Midbrain (tissue), 1 donor: ENCODE data around the gene UVRAG.

Experiments
- DNase-seq: peaks from one replicate; lab custom pipeline; 2025; lab: John Stamatoyannopoulos, UW

Gene UVRAG

GRCh38 chr11:75784085-75784478 lies 30.9 kb upstream of the UVRAG start:
- no peak for DNase-seq

DNA sequence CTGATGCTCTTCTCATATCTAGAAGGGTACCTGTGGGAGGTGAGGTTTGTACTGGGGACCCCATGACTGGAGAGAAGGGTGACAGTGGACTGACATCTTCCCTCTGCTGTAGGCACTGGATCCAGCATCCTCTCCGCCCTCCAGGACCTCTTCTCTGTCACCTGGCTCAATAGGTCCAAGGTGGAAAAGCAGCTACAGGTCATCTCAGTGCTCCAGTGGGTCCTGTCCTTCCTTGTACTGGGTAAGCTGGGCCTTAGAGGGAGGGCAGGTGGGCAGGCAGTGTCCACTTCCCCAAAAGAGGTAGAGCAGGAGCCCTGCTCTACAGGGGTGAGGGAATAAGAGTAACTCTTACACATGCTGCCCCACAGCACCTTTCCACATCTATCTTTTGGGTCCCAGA lies 30.5 kb upstream of the UVRAG start:
- no peak for DNase-seq

DNA sequence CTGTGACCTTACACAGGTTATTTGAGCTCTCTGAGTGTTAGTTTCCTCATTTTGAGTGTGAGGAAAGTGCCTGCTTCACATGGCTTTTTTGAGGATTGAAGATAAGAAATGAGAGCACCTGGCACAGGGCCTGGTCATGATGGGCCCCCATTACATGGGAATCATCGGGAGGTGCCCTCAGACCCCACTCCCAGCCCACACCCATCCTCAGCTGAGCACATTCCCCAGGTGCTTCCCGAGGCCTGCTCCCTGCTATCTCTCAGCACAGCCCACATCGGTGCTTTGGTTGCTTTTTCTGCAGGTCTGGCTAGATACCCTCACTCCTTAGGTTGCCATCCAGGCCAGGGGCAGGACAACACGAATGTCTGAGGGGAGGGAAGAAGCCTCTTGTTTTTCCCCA lies 29.8 kb upstream of the UVRAG start:
- no peak for DNase-seq

DNA sequence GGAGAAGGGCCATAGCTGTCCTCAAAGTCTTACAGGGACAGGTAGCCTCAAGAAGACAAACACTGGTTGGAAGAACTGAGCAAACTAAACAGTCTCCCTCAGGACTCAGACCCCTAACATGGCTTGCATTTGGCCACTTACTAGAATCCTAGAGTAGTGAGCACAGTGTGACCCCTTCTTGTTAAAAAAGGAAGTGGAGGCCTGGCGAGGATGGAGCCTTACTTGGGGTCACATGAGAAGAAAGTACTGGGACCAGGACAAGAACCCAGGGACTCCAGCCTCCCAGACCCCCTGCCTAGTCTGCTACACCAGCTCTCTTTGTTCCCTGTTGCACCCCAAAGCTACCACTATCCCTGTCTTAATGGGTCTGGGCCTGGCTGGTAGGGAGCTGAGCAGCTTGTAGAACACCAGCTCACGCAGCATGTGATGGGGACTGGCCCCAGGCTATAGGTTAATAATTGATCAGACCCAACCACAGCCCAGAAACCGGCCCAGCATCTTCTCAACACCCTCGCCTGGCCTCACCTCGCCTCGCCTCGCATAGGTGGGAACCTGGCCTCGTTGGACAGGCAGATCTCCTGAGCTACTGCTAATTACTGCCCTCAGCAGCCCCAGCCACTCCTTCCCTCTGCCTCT lies 28.8 kb upstream of the UVRAG start:
- DNase-seq, result no peak

GRCh38 chr11:75789521-75789920 lies 25.5 kb upstream of the UVRAG start:
- DNase-seq, result no peak

DNA sequence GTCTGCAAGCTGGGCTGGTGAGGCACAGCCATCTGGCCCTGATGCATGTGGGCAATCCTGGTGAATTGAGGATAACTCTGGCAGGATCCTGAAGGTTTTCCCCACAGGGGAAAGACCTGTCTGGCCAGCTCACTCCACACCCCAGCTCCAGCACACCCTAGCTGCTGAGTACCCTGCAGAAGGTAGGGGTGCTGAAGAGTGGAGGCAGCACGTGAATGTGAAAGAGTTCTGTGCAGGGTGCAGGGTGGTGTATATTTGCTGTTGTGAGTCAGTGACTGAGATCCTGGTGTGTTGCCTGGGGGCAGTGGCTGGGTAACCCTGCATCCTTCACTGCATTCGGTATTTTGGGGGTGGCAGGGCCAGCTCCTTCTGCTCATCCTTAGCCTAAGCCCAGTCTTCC lies 24.0 kb upstream of the UVRAG start:
- no peak for DNase-seq

GRCh38 chr11:75792127-75792731 lies 22.8 kb upstream of the UVRAG start:
- no peak for DNase-seq

GRCh38 chr11:75792997-75793800 lies 21.8 kb upstream of the UVRAG start:
- DNase-seq, result no peak

- no peak for DNase-seq
Observed at GRCh38 chr11:75793966-75794365, 21.0 kb upstream of the UVRAG start.

DNA sequence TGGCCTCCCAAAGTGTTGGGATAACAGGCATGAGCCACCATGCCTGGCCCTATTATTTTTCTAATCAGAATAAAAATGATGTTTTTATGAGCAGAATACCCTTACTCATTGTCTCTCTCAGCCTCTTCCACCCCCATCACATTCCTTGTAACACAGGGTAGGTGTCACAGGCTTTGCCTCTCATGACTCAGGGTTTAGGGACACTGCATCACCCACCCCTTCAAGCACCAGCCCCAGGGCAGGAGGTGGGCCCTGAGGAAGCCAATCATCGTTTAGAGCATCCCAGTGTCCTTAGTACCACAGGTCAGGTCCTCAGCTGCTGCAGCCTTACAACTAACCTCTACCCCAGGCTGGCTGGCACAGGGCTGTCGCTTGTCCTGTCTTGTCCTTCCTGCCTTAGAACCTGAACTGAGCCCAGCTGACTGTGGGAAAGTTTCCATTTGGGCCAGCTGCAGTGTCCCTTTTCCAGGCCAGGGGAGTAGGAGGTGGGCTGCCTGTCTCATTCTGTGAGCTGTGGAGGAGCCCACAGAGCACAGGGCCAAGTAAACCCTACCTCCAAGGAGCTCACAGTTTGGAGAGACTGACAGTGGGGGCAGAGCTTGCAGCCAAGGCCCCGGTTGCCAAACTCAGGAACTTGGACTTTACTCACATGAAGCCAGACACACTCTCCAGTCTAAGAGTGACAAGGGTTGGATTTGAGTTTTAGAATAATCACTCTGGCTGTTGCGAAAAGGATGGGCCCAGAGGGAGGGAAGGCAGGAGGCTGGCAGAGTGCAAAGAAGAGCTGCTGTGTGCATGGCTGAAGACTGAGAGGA lies 19.5 kb upstream of the UVRAG start:
- DNase-seq, result no peak

GRCh38 chr11:75796091-75796435 lies 18.9 kb upstream of the UVRAG start:
- no peak for DNase-seq

DNA sequence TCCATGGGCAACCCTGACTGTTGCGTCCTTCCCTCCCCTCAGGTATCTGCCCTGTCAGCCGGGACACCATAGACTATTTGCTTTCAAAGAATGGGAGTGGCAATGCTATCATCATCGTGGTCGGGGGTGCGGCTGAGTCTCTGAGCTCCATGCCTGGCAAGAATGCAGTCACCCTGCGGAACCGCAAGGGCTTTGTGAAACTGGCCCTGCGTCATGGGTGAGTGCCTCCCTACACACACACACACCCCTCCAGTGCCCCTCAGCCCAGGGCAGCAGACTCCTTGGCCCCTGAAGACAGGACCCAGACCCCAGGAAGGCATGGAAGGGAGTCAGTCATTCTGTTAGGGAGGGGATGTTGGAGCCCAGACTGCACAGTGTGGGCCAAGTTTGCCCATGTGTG lies 17.9 kb upstream of the UVRAG start:
- no peak for DNase-seq

GRCh38 chr11:75797792-75798191 lies 17.2 kb upstream of the UVRAG start:
- no peak for DNase-seq

- no peak for DNase-seq
Observed at GRCh38 chr11:75800136-75800675, 14.8 kb upstream of the UVRAG start.

GRCh38 chr11:75800728-75801361 lies 14.2 kb upstream of the UVRAG start:
- DNase-seq, result no peak

GRCh38 chr11:75801362-75802020 lies 13.5 kb upstream of the UVRAG start:
- peak; percentile 38 for DNase-seq

- DNase-seq, result no peak
Observed at GRCh38 chr11:75802021-75802912, 12.7 kb upstream of the UVRAG start.

- peak; percentile 86 for DNase-seq
Observed at GRCh38 chr11:75802913-75803820, 11.8 kb upstream of the UVRAG start.

- no peak for DNase-seq
Observed at GRCh38 chr11:75809111-75809510, 5.9 kb upstream of the UVRAG start.
